ENCODE results near the gene RABGGTA. TPM values are rescaled to one million over a fixed set of nuclear protein-coding genes. Genes with fewer than 3 reads are reported as not detected.

RABGGTA gene
- total RNA-seq, 2 experiments from 2014 or later = 24.3 to 27.3 TPM

- DNase-seq (ENCODE audit: low spot score) = peak; percentile 27
- H3K4me1 ChIP-seq (ENCODE audit: insufficient read depth, low read length, poor library complexity, severe bottlenecking) = peaks cover 12% of the 10 kb centered on the region
- TF ChIP-seq EZH2phosphoT487 (IDR thresholded peaks at IDR 0.05; ENCODE audit: borderline replicate concordance, low read depth, low read length) = no peak
- CTCF ChIA-PET (ENCODE audit: unreplicated experiment) = no interaction called here
- H4K20me1 ChIP-seq (ENCODE audit: insufficient read depth, low read length) = no peaks in the 10 kb centered on the region
- no peaks in the 10 kb centered on the region for H3K9me3 ChIP-seq (ENCODE audit: low read length)
- no peaks in the 10 kb centered on the region for H3K36me3 ChIP-seq (ENCODE audit: insufficient read depth, low read length)
- no peak overlapping the region for H2AFZ ChIP-seq (ENCODE audit: low read length)
- BruUV-seq (replicated peaks) = no TSS peak
- POLR2A ChIA-PET = no interaction called here
- no peak overlapping the region; the same call in 1 of the 2 replicates for H3K4me2 ChIP-seq (ENCODE audit: low read length)
- no peak overlapping the region for H3K4me3 ChIP-seq (ENCODE audit: low read depth, low read length, poor library complexity, severe bottlenecking)
- no peaks in the 10 kb centered on the region for H3K79me2 ChIP-seq (ENCODE audit: insufficient read depth, low read depth, low read length)
- H3K27ac ChIP-seq (ENCODE audit: low read depth, low read length, poor library complexity, severe bottlenecking) = no peak overlapping the region
- intact Hi-C loops (cut with micrococcal nuclease; ENCODE audit: unreplicated experiment) = no loop called here
- H3K9me2 ChIP-seq (ENCODE audit: insufficient read depth, low read length) = no peaks in the 10 kb centered on the region
These were observed 7.1 kb downstream of the RABGGTA start for GRCh38 chr14:24264298-24264697.

- no TSS peak for BruUV-seq (replicated peaks)
- Histone ChIP-seq H3K9me3 (ENCODE audit: low read length) (no peaks in the 10 kb centered on the region), H4K20me1 (ENCODE audit: insufficient read depth, low read length) (no peaks in the 10 kb centered on the region), H3K9me2 (ENCODE audit: insufficient read depth, low read length) (no peaks in the 10 kb centered on the region), H3K4me2 (ENCODE audit: low read length) (no peak overlapping the region), H3K79me2 (ENCODE audit: insufficient read depth, low read depth, low read length) (no peaks in the 10 kb centered on the region), H3K36me3 (ENCODE audit: insufficient read depth, low read length) (no peaks in the 10 kb centered on the region), H3K4me1 (ENCODE audit: insufficient read depth, low read length, poor library complexity, severe bottlenecking) (peaks cover 12% of the 10 kb centered on the region), H3K4me3 (ENCODE audit: low read depth, low read length, poor library complexity, severe bottlenecking) (no peak overlapping the region), H2AFZ (ENCODE audit: low read length) (no peak overlapping the region), H3K27ac (ENCODE audit: low read depth, low read length, poor library complexity, severe bottlenecking) (no peak overlapping the region)
- no peak for DNase-seq (ENCODE audit: low spot score)
- intact Hi-C loops (cut with micrococcal nuclease; ENCODE audit: unreplicated experiment) = no loop called here
- CTCF ChIA-PET (ENCODE audit: unreplicated experiment) = no interaction called here
- POLR2A ChIA-PET = no interaction called here
- TF ChIP-seq CTCF (conservative IDR thresholded peaks at IDR 0.05; ENCODE audit: low read length) = no peak
- TF ChIP-seq EZH2phosphoT487 (IDR thresholded peaks at IDR 0.05; ENCODE audit: borderline replicate concordance, low read depth, low read length) = no peak
These were observed 7.5 kb downstream of the RABGGTA start for GRCh38 chr14:24263848-24264247.

- no peaks in the 10 kb centered on the region for H3K36me3 ChIP-seq (ENCODE audit: insufficient read depth, low read length)
- CTCF ChIA-PET (ENCODE audit: unreplicated experiment) = no interaction called here
- POLR2A ChIA-PET = no interaction called here
These were observed 8.3 kb downstream of the RABGGTA start, which contains the start of gene TGM1 for GRCh38 chr14:24262821-24263733. Gene TGM1 (minus strand): TSS chr14:24263177. CDS start chr14:24262352, 825 bp downstream.

More at GRCh38 chr14:24262821-24263733, 8.3 kb downstream of the RABGGTA start, which contains the start of gene TGM1:
- Histone ChIP-seq H3K79me2 (ENCODE audit: insufficient read depth, low read depth, low read length) (no peaks in the 10 kb centered on the region), H3K9me3 (ENCODE audit: low read length) (no peaks in the 10 kb centered on the region), H2AFZ (ENCODE audit: low read length) (no peak within 1 kb of the TSS), H3K27ac (ENCODE audit: low read depth, low read length, poor library complexity, severe bottlenecking) (no peak within 1 kb of the TSS), H3K9me2 (ENCODE audit: insufficient read depth, low read length) (no peaks in the 10 kb centered on the region), H3K4me3 (ENCODE audit: low read depth, low read length, poor library complexity, severe bottlenecking) (no peak within 1 kb of the TSS), H4K20me1 (ENCODE audit: insufficient read depth, low read length) (no peaks in the 10 kb centered on the region), H3K4me2 (ENCODE audit: low read length) (no peak within 1 kb of the TSS), H3K4me1 (ENCODE audit: insufficient read depth, low read length, poor library complexity, severe bottlenecking) (peaks cover 12% of the 10 kb centered on the region)
- BruUV-seq (replicated peaks) = no TSS peak
- TF ChIP-seq EZH2phosphoT487 (IDR thresholded peaks at IDR 0.05; ENCODE audit: borderline replicate concordance, low read depth, low read length) (no peak), CTCF (conservative IDR thresholded peaks at IDR 0.05; ENCODE audit: low read length) (no peak)
- intact Hi-C loops (cut with micrococcal nuclease; ENCODE audit: unreplicated experiment) = no loop called here
- DNase-seq (ENCODE audit: low spot score) = no peak

Measured in OCI-LY7 (cell line).